ENCODE data around the gene ARRB1.

Gene ARRB1

GRCh38 chr11:75269367-75269660 lies 82.1 kb downstream of the ARRB1 start:
- Histone ChIP-seq H3K36me3 (peaks cover 12% of the 10 kb centered on the region), H3K27ac (no peak overlapping the region), H3K4me3 (ENCODE audit: low read depth, low read length) (no peak overlapping the region), H3K27me3 (ENCODE audit: insufficient read depth, low read depth, severe bottlenecking) (no peaks in the 10 kb centered on the region), H3K9me3 (ENCODE audit: severe bottlenecking) (no peaks in the 10 kb centered on the region)
- TF ChIP-seq CTCF (IDR thresholded peaks at IDR 0.05; ENCODE audit: low read depth, low read length), result no peak
- no peak for DNase-seq

- Histone ChIP-seq H3K4me3 (ENCODE audit: low read depth, low read length) (no peak overlapping the region), H3K9me3 (ENCODE audit: severe bottlenecking) (no peaks in the 10 kb centered on the region), H3K27ac (no peak overlapping the region), H3K36me3 (peaks cover 8% of the 10 kb centered on the region), H3K27me3 (ENCODE audit: insufficient read depth, low read depth, severe bottlenecking) (no peaks in the 10 kb centered on the region)
- DNase-seq, result no peak
- TF ChIP-seq CTCF (IDR thresholded peaks at IDR 0.05; ENCODE audit: low read depth, low read length), result no peak
These were observed 82.7 kb downstream of the ARRB1 start for GRCh38 chr11:75268626-75269366.

- no peak for TF ChIP-seq CTCF (IDR thresholded peaks at IDR 0.05; ENCODE audit: low read depth, low read length)
- DNase-seq, result no peak
- peaks cover 5% of the 10 kb centered on the region for H3K36me3 ChIP-seq
- H3K27ac ChIP-seq, result no peak overlapping the region
- H3K9me3 ChIP-seq (ENCODE audit: severe bottlenecking), result no peaks in the 10 kb centered on the region
- no peaks in the 10 kb centered on the region for H3K27me3 ChIP-seq (ENCODE audit: insufficient read depth, low read depth, severe bottlenecking)
- H3K4me3 ChIP-seq (ENCODE audit: low read depth, low read length), result no peak overlapping the region
These were observed 84.1 kb downstream of the ARRB1 start for GRCh38 chr11:75267171-75267970.

GRCh38 chr11:75265851-75266531 lies 85.5 kb downstream of the ARRB1 start:
- Histone ChIP-seq H3K27ac (no peak overlapping the region), H3K36me3 (peaks cover 5% of the 10 kb centered on the region; the same call in 1 of the 2 replicates), H3K9me3 (ENCODE audit: severe bottlenecking) (no peaks in the 10 kb centered on the region), H3K27me3 (ENCODE audit: insufficient read depth, low read depth, severe bottlenecking) (no peaks in the 10 kb centered on the region), H3K4me3 (ENCODE audit: low read depth, low read length) (no peak overlapping the region)
- no peak for DNase-seq
- TF ChIP-seq CTCF (IDR thresholded peaks at IDR 0.05; ENCODE audit: low read depth, low read length), result no peak

- no peaks in the 10 kb centered on the region for H3K9me3 ChIP-seq (ENCODE audit: severe bottlenecking)
- H3K36me3 ChIP-seq, result peaks cover 5% of the 10 kb centered on the region; the same call in 1 of the 2 replicates
- no peak overlapping the region for H3K4me3 ChIP-seq (ENCODE audit: low read depth, low read length)
- no peaks in the 10 kb centered on the region for H3K27me3 ChIP-seq (ENCODE audit: insufficient read depth, low read depth, severe bottlenecking)
- no peak for DNase-seq
- H3K27ac ChIP-seq, result no peak overlapping the region
- TF ChIP-seq CTCF (IDR thresholded peaks at IDR 0.05; ENCODE audit: low read depth, low read length), result no peak
These were observed 86.5 kb downstream of the ARRB1 start for GRCh38 chr11:75264971-75265370.

Measured in WERI-Rb-1 (cell line).